BLaER1 treated with 17β-estradiol and CSF1 and Interleukin-3, amounts not matched to agents 10 nM and 100 nM (cell line): ENCODE data around the gene TMEM185B.

ENCODE experiments used
- H3K27ac ChIP-seq, 11 experiments: shearing (Covaris generic); formaldehyde crosslinking; 2 replicates each; pipeline ENCODE4 v1.8.1; 2022
- H3K27me3 ChIP-seq, 11 experiments: shearing (Covaris generic); formaldehyde crosslinking; 2 replicates each; pipeline ENCODE4 v1.8.1; 2022
- H3K36me3 ChIP-seq, 11 experiments: shearing (Covaris generic); formaldehyde crosslinking; 2 replicates each; pipeline ENCODE4 v1.8.1; 2022
- H3K4me1 ChIP-seq, 10 experiments: shearing (Covaris generic); formaldehyde crosslinking; 2 replicates each; pipeline ENCODE4 v1.8.1; 2022
- H3K4me2 ChIP-seq, 11 experiments: shearing (Covaris generic); formaldehyde crosslinking; 2 replicates each; pipeline ENCODE4 v1.8.1; 2022
- H3K4me3 ChIP-seq, 10 experiments: shearing (Covaris generic); formaldehyde crosslinking; 2 replicates each; pipeline ENCODE4 v1.8.1; 2022
- H3K9ac ChIP-seq, 11 experiments: shearing (Covaris generic); formaldehyde crosslinking; 2 replicates each; pipeline ENCODE4 v1.8.1; 2022
- H3K9me3 ChIP-seq, 11 experiments: shearing (Covaris generic); formaldehyde crosslinking; replicated peaks in 1 of 11; 2 replicates each; pipeline ENCODE4 v1.8.1; 2022
- H4K20me1 ChIP-seq, 11 experiments: shearing (Covaris generic); formaldehyde crosslinking; 2 replicates each; pipeline ENCODE4 v1.8.1; 2022
- Cebpa-rat ChIP-seq, 11 experiments: shearing (Covaris generic); IDR thresholded peaks; 2 replicates each; pipeline ENCODE4 v1.8.1; 2022

TMEM185B gene

DNA sequence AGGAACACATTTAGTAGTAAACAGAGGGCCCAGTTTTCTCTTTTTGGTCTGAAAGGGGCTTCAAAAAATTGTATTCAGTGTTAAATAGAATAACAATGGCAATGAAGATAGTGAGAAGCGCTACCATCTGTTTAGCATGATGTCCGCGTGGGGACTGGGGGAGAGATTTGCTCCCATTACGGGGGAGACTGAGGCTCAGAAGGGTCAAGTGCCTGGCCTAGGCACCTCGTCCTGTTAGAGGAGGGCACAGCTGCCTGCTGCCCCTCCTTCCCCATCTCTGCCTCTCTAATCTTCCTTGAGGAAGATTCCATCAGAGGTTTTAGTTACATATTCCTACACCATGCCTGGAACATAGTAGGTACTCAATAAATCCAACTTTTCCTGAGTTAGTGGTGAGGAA, 10.1 kb upstream of the TMEM185B start:
- H3K27me3 ChIP-seq, result no peaks in the 10 kb centered on the region

GRCh38 chr2:120231974-120232635, 8.9 kb upstream of the TMEM185B start:
- Histone ChIP-seq H3K36me3 (no peaks in the 10 kb centered on the region), H3K9me3 (peaks cover 0 to 6% (median 0%) of the 10 kb centered on the region in 11 experiments; a peak in 2 of 22 replicates), H3K4me3 (peak overlapping the region; percentile 43 to 66 (median 53)), H3K4me1 (peaks cover 12 to 64% (median 47%) of the 10 kb centered on the region in 10 experiments), H3K9ac (peak overlapping the region; percentile 38 to 72 (median 65)), H3K27me3 (peaks cover 0 to 10% (median 0%) of the 10 kb centered on the region in 11 experiments; a peak in 2 of 22 replicates), H3K27ac (peak overlapping the region in 9 of 11 experiments; percentile 5 to 59 (median 52); a peak in 18 of 22 replicates), H4K20me1 (no peaks in the 10 kb centered on the region), H3K4me2 (peak overlapping the region; percentile 70 to 93 (median 88))
- TF ChIP-seq Cebpa-rat (IDR thresholded peaks at IDR 0.05), result no peak

More for the DNA sequence above, 10.1 kb upstream of the TMEM185B start:
- H3K4me2 ChIP-seq, result peak overlapping the region in 10 of 11 experiments; percentile 70 to 93 (median 87); a peak in 20 of 22 replicates
- peaks cover 12 to 53% (median 37%) of the 10 kb centered on the region in 10 experiments for H3K4me1 ChIP-seq
- H3K36me3 ChIP-seq, result no peaks in the 10 kb centered on the region
- H4K20me1 ChIP-seq, result no peaks in the 10 kb centered on the region
- H3K4me3 ChIP-seq, result 0 out of 20 replicates have a peak overlapping the region, but pooled peaks of 2 of the 10 experiments have one; percentile 44 to 54
- H3K27ac ChIP-seq, result no peak overlapping the region
- H3K9ac ChIP-seq, result no peak overlapping the region
- TF ChIP-seq Cebpa-rat (IDR thresholded peaks at IDR 0.05), result no peak
- peaks cover 0 to 6% (median 0%) of the 10 kb centered on the region in 11 experiments; a peak in 2 of 22 replicates for H3K9me3 ChIP-seq

GRCh38 chr2:120231564-120231973, 8.4 kb upstream of the TMEM185B start:
- no peak for TF ChIP-seq Cebpa-rat (IDR thresholded peaks at IDR 0.05)
- H3K36me3 ChIP-seq, result no peaks in the 10 kb centered on the region
- H3K9ac ChIP-seq, result peak overlapping the region in 7 of 11 experiments; percentile 38 to 72 (median 63); a peak in 7 of 22 replicates
- H3K27ac ChIP-seq, result peak overlapping the region in 4 of 11 experiments; percentile 37 to 59 (median 56); a peak in 5 of 22 replicates
- H3K4me2 ChIP-seq, result peak overlapping the region; percentile 70 to 93 (median 88); a peak in 21 of 22 replicates
- peak overlapping the region in 3 of 10 experiments; percentile 44 to 55 (median 44); a peak in 2 of 20 replicates for H3K4me3 ChIP-seq
- no peaks in the 10 kb centered on the region for H4K20me1 ChIP-seq
- peaks cover 0 to 6% (median 0%) of the 10 kb centered on the region in 11 experiments; a peak in 2 of 22 replicates for H3K9me3 ChIP-seq
- H3K27me3 ChIP-seq, result peaks cover 0 to 15% (median 0%) of the 10 kb centered on the region in 11 experiments; a peak in 2 of 22 replicates
- peaks cover 12 to 64% (median 48%) of the 10 kb centered on the region in 10 experiments for H3K4me1 ChIP-seq

DNA sequence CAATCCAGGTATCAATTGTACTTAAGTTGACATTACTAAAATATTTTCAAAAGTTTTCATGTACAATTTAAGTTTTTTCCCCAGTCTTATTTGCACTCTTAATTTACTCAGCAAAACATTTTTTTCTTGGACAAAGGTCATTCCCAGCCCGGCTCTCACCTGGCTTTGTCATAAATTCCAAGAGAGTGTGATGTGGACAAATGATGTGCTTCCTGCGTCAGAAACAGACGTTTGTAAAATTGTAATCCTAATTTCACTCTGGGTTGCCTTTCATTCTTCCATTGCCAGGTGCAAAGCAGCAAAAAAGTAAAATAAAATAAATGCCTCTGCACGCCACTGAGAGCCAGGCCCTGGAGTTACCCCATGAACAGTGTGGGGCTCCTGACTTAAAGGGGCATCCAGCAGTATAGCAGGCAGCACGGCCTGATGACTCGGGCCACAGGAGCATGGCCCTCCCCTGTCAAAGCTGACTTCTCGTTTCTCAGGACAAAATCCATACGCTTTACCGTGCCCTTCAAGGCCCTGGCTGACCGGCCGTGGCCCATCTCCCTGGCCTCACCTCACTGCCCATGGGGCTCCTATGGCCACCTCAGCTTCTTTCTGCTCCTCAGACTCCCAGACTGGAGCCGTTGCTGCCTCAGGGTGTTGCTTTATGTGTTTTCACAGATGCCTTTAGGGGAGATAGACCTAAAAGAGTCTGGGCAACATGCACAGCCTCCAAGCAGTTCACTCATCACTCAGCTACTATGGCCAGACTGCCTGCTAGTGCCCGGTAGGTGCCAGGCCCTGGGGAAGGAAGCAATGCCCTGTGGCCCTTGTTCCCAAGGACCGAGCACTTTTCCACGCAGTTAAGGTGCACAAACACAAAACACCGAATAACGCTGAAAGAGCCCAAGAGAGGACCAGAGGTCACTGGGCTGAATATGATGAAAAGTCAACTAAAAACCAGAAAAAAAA, 7.6 kb upstream of the TMEM185B start:
- Histone ChIP-seq H3K4me1 (peaks cover 12 to 61% (median 46%) of the 10 kb centered on the region in 10 experiments), H3K36me3 (no peaks in the 10 kb centered on the region), H3K27ac (no peak overlapping the region), H3K27me3 (peaks cover 0 to 15% (median 0%) of the 10 kb centered on the region in 11 experiments; a peak in 3 of 22 replicates), H3K4me3 (no peak overlapping the region), H3K4me2 (no peak overlapping the region), H3K9ac (no peak overlapping the region), H4K20me1 (no peaks in the 10 kb centered on the region), H3K9me3 (peaks cover 0 to 6% (median 0%) of the 10 kb centered on the region in 11 experiments; a peak in 2 of 22 replicates)
- no peak for TF ChIP-seq Cebpa-rat (IDR thresholded peaks at IDR 0.05)

DNA sequence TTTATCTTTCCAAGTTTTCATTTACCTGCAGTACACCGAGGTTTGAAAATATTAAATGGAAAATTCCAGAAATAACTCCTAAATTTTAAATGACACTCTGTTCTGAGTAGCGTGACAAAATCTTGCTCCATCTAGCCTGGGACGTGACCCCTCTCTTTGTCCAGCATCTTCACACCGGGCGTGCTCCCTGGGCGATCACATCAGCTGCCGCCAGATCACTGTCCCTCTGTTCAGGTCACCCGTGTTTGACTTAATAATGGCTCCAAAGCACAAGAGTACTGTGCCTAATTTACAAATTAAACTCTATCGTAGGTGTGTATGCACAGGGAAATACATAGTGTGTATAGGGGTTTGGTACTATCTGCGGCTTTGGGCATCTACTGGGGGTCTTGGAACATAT, 6.1 kb upstream of the TMEM185B start:
- no peak overlapping the region for H3K9ac ChIP-seq

GRCh38 chr2:120228503-120228902, 5.3 kb upstream of the TMEM185B start:
- H3K27ac ChIP-seq, result no peak overlapping the region
- no peaks in the 10 kb centered on the region for H3K36me3 ChIP-seq
- no peak overlapping the region for H3K9ac ChIP-seq
- no peak for TF ChIP-seq Cebpa-rat (IDR thresholded peaks at IDR 0.05)
- peaks cover 22 to 70% (median 55%) of the 10 kb centered on the region in 10 experiments for H3K4me1 ChIP-seq
- H4K20me1 ChIP-seq, result no peaks in the 10 kb centered on the region
- peak overlapping the region in 8 of 11 experiments; percentile 44 to 80 (median 63); a peak in 12 of 22 replicates for H3K4me2 ChIP-seq
- H3K4me3 ChIP-seq, result no peak overlapping the region
- no peaks in the 10 kb centered on the region for H3K9me3 ChIP-seq
- peaks cover 0 to 28% (median 0%) of the 10 kb centered on the region in 11 experiments; a peak in 7 of 22 replicates for H3K27me3 ChIP-seq

More for the DNA sequence above, 6.1 kb upstream of the TMEM185B start:
- TF ChIP-seq Cebpa-rat (IDR thresholded peaks at IDR 0.05), result no peak
- Histone ChIP-seq H3K27ac (no peak overlapping the region), H4K20me1 (no peaks in the 10 kb centered on the region), H3K4me2 (no peak overlapping the region), H3K27me3 (peaks cover 0 to 28% (median 0%) of the 10 kb centered on the region in 11 experiments; a peak in 7 of 22 replicates), H3K4me1 (peaks cover 16 to 69% (median 49%) of the 10 kb centered on the region in 10 experiments), H3K36me3 (no peaks in the 10 kb centered on the region), H3K9me3 (no peaks in the 10 kb centered on the region), H3K4me3 (no peak overlapping the region)

GRCh38 chr2:120227111-120227991, 4.2 kb upstream of the TMEM185B start:
- no peaks in the 10 kb centered on the region for H4K20me1 ChIP-seq
- H3K27me3 ChIP-seq, result peaks cover 0 to 28% (median 0%) of the 10 kb centered on the region in 11 experiments; a peak in 7 of 22 replicates
- H3K4me2 ChIP-seq, result peak overlapping the region in 9 of 11 experiments; percentile 25 to 80 (median 60); a peak in 18 of 22 replicates
- H3K9ac ChIP-seq, result peak overlapping the region in 3 of 11 experiments; percentile 7 to 19 (median 10); a peak in 3 of 22 replicates
- no peak overlapping the region for H3K4me3 ChIP-seq
- H3K4me1 ChIP-seq, result peaks cover 18 to 68% (median 50%) of the 10 kb centered on the region in 10 experiments
- H3K9me3 ChIP-seq, result peaks cover 4 to 7% (median 6%) of the 10 kb centered on the region in 11 experiments
- no peak for TF ChIP-seq Cebpa-rat (IDR thresholded peaks at IDR 0.05)
- H3K27ac ChIP-seq, result no peak overlapping the region
- peaks cover 0 to 4% (median 3%) of the 10 kb centered on the region in 11 experiments; a peak in 16 of 22 replicates for H3K36me3 ChIP-seq
